Large intestine (tissue), 3 donors: Measurements from ENCODE around the gene SLCO3A1. TPM values are rescaled to one million over a fixed set of nuclear protein-coding genes. Genes with fewer than 3 reads are reported as not detected.
A peak's percentile ranks its signal among the peaks of the same experiment; 100 is the strongest.

ENCODE experiments used
- DNase-seq, 2 donors: peaks; one replicate each; pipeline versions ENCODE4 v3.0.0 to v3.0.0-alpha.2; 2013
- H3K27ac ChIP-seq: one replicate; pipeline ENCODE4 v1.5.1; 2013; ENCODE audit warnings: low read length
- H3K27me3 ChIP-seq: 2 replicates; pipeline ENCODE4 v1.6.1; 2013; ENCODE audit warnings: low read length; ENCODE audit not compliant: control insufficient read depth, insufficient read depth
- H3K36me3 ChIP-seq: 2 replicates; pipeline ENCODE4 v1.6.1; 2013; ENCODE audit warnings: low read length; ENCODE audit not compliant: control insufficient read depth, insufficient read depth
- H3K4me1 ChIP-seq: one replicate; pipeline ENCODE4 v1.6.1; 2013; ENCODE audit warnings: low read length; ENCODE audit not compliant: control insufficient read depth, insufficient read depth
- H3K4me3 ChIP-seq: one replicate; pipeline ENCODE4 v1.5.1; 2013; ENCODE audit warnings: low read length
- H3K9me3 ChIP-seq: one replicate; pipeline ENCODE4 v1.6.1; 2013; ENCODE audit warnings: mild to moderate bottlenecking, low read depth, low read length, moderate library complexity; ENCODE audit not compliant: control insufficient read depth
- WGBS: methylation state at CpG from one replicate; pipeline ENCODE4 v1.1.5; 2013; ENCODE audit warnings: low lambda C conversion rate; ENCODE audit not compliant: insufficient coverage; 5-methylcytosine and 5-hydroxymethylcytosine counted together
- polyA plus RNA-seq: library from polyadenylated mRNA; unstranded; fragments of 120-200 nt; gene quantifications from one replicate; pipeline ENCODE4 v1.2.1, GENCODE V29; 2013

SLCO3A1 gene
- polyA plus RNA-seq, 1 donor = 5.1 TPM

GRCh38 chr15:91880373-91880772 is 26.9 kb downstream of the SLCO3A1 start:
- Histone ChIP-seq H3K4me1 (no peaks in the 10 kb centered on the region), H3K4me3 (no peak overlapping the region), H3K9me3 (no peaks in the 10 kb centered on the region), H3K36me3 (no peaks in the 10 kb centered on the region), H3K27me3 (no peaks in the 10 kb centered on the region), H3K27ac (no peak overlapping the region)
- no CpG with 5 or more reads among the region's 3 CpGs for WGBS
- no peak for DNase-seq

GRCh38 chr15:91881569-91882297 is 28.2 kb downstream of the SLCO3A1 start:
- no peak for DNase-seq
- Histone ChIP-seq H3K27ac (no peak overlapping the region), H3K9me3 (no peaks in the 10 kb centered on the region), H3K27me3 (no peaks in the 10 kb centered on the region), H3K4me1 (no peaks in the 10 kb centered on the region), H3K36me3 (no peaks in the 10 kb centered on the region), H3K4me3 (no peak overlapping the region)
- WGBS = no CpG with 5 or more reads among the region's 9 CpGs

- no peaks in the 10 kb centered on the region for H3K9me3 ChIP-seq
- DNase-seq = no peak
- no peaks in the 10 kb centered on the region for H3K4me1 ChIP-seq
- no CpG with 5 or more reads among the region's 8 CpGs for WGBS
- no peak overlapping the region for H3K4me3 ChIP-seq
- no peak overlapping the region for H3K27ac ChIP-seq
- H3K36me3 ChIP-seq = no peaks in the 10 kb centered on the region
- no peaks in the 10 kb centered on the region for H3K27me3 ChIP-seq
Measured at GRCh38 chr15:91882858-91883586, 29.5 kb downstream of the SLCO3A1 start.

GRCh38 chr15:91884606-91885005 is 31.1 kb downstream of the SLCO3A1 start:
- no peaks in the 10 kb centered on the region for H3K36me3 ChIP-seq
- no peaks in the 10 kb centered on the region for H3K4me1 ChIP-seq
- no peak overlapping the region for H3K27ac ChIP-seq
- no peak for DNase-seq
- no peaks in the 10 kb centered on the region for H3K9me3 ChIP-seq
- 85% methylated on average over 2 of the region's 3 CpGs for WGBS
- H3K27me3 ChIP-seq = no peaks in the 10 kb centered on the region
- no peak overlapping the region for H3K4me3 ChIP-seq

- Histone ChIP-seq H3K9me3 (no peaks in the 10 kb centered on the region), H3K36me3 (no peaks in the 10 kb centered on the region), H3K27me3 (no peaks in the 10 kb centered on the region), H3K4me3 (no peak overlapping the region), H3K4me1 (no peaks in the 10 kb centered on the region), H3K27ac (no peak overlapping the region)
- no peak for DNase-seq
- no CpG with 5 or more reads among the region's 7 CpGs for WGBS
Measured at GRCh38 chr15:91885054-91885453, 31.5 kb downstream of the SLCO3A1 start.

GRCh38 chr15:91885714-91886270 is 32.3 kb downstream of the SLCO3A1 start:
- Histone ChIP-seq H3K27ac (no peak overlapping the region), H3K36me3 (no peaks in the 10 kb centered on the region), H3K4me3 (no peak overlapping the region), H3K27me3 (no peaks in the 10 kb centered on the region), H3K4me1 (no peaks in the 10 kb centered on the region), H3K9me3 (no peaks in the 10 kb centered on the region)
- DNase-seq = no peak
- 100% methylated on average over 1 of the region's 7 CpGs for WGBS

GRCh38 chr15:91886878-91887277 is 33.4 kb downstream of the SLCO3A1 start:
- no peaks in the 10 kb centered on the region for H3K36me3 ChIP-seq
- peaks cover 2% of the 10 kb centered on the region for H3K4me1 ChIP-seq
- H3K9me3 ChIP-seq = no peaks in the 10 kb centered on the region
- H3K27ac ChIP-seq = no peak overlapping the region
- H3K27me3 ChIP-seq = no peaks in the 10 kb centered on the region
- H3K4me3 ChIP-seq = no peak overlapping the region
- no CpG with 5 or more reads among the region's 3 CpGs for WGBS
- no peak for DNase-seq

GRCh38 chr15:91887321-91887720 is 33.8 kb downstream of the SLCO3A1 start:
- no peaks in the 10 kb centered on the region for H3K36me3 ChIP-seq
- no peaks in the 10 kb centered on the region for H3K9me3 ChIP-seq
- H3K27me3 ChIP-seq = no peaks in the 10 kb centered on the region
- peaks cover 6% of the 10 kb centered on the region for H3K4me1 ChIP-seq
- no peak for DNase-seq
- no CpG with 5 or more reads among the region's 6 CpGs for WGBS
- no peak overlapping the region for H3K4me3 ChIP-seq
- no peak overlapping the region for H3K27ac ChIP-seq

- Histone ChIP-seq H3K27ac (no peak overlapping the region), H3K9me3 (no peaks in the 10 kb centered on the region), H3K4me1 (peaks cover 9% of the 10 kb centered on the region), H3K27me3 (no peaks in the 10 kb centered on the region), H3K36me3 (no peaks in the 10 kb centered on the region), H3K4me3 (no peak overlapping the region)
- no CpG with 5 or more reads among the region's 5 CpGs for WGBS
- no peak for DNase-seq
Measured at GRCh38 chr15:91887921-91888373, 34.4 kb downstream of the SLCO3A1 start.

GRCh38 chr15:91889111-91889815 is 35.8 kb downstream of the SLCO3A1 start:
- DNase-seq = peak in 1 of 2 donors; percentile 35
- H3K9me3 ChIP-seq = no peaks in the 10 kb centered on the region
- no CpG with 5 or more reads among the region's 2 CpGs for WGBS
- H3K4me1 ChIP-seq = peaks cover 9% of the 10 kb centered on the region
- H3K27me3 ChIP-seq = no peaks in the 10 kb centered on the region
- H3K4me3 ChIP-seq = no peak overlapping the region
- H3K36me3 ChIP-seq = no peaks in the 10 kb centered on the region
- no peak overlapping the region for H3K27ac ChIP-seq
